Choroid plexus epithelial cell (primary cell): Measurements from ENCODE around the gene HLA-DPB1.

ENCODE experiments used
- DNase-seq: peaks from one replicate; pipeline ENCODE4 v3.0.0-alpha.2; 2010; ENCODE audit warnings: low read depth
- H3K4me3 ChIP-seq: 2 replicates; pipeline ENCODE4 v1.5.1; 2011; ENCODE audit warnings: low read depth, mild to moderate bottlenecking, control low read depth, low read length, moderate library complexity
- CTCF ChIP-seq: conservative IDR thresholded peaks from 2 replicates; pipeline ENCODE4 v1.5.1; 2011; ENCODE audit warnings: low read depth, mild to moderate bottlenecking, control low read depth, inconsistent platforms, low read length, moderate library complexity

The HLA-DPB1 gene

DNA sequence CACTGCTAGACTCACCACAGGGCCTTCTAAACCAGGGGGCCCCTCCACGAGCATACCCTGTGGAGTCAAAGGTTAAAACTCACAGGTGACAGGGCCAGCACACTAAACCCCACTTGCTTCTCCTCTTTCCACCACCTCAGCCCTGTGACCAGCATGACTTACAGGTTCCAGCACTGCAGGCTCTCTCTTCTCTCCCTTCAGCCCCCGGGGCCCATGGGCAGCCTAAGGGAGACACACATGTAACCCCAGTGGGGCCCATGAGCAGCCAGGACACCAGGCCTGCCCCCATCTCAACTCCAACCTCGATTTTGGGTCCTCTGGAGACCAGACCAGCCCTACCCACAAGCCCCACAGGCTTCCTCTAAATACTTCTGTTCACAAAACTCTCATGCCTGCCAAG, 28.0 kb downstream of the HLA-DPB1 start:
- no peak for DNase-seq
- H3K4me3 ChIP-seq, result no peak overlapping the region
- no peak for TF ChIP-seq CTCF

- DNase-seq, result no peak
- TF ChIP-seq CTCF, result no peak
- no peak overlapping the region for H3K4me3 ChIP-seq
Observed at GRCh38 chr6:33104887-33105286, 29.1 kb downstream of the HLA-DPB1 start.

DNA sequence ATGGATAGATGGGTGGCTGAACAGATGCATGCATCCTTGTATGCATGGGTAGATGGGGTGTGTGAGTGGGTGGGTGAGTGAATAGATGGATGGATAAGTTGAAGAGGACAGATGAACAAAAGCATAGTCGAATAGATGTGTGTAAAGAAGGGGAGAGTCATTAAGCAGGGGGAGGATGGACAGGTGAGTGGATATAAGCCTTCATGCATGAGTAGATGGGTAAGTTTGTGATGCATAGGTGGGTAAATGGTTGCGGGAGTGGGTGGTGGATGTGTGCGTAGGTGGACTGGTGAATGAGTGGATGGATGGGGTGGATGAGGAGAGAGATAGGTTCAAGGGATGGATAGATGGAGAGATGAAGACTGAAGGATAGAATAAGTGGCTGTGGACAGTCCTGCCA, 29.6 kb downstream of the HLA-DPB1 start:
- TF ChIP-seq CTCF, result no peak
- DNase-seq, result no peak
- H3K4me3 ChIP-seq, result no peak overlapping the region

DNA sequence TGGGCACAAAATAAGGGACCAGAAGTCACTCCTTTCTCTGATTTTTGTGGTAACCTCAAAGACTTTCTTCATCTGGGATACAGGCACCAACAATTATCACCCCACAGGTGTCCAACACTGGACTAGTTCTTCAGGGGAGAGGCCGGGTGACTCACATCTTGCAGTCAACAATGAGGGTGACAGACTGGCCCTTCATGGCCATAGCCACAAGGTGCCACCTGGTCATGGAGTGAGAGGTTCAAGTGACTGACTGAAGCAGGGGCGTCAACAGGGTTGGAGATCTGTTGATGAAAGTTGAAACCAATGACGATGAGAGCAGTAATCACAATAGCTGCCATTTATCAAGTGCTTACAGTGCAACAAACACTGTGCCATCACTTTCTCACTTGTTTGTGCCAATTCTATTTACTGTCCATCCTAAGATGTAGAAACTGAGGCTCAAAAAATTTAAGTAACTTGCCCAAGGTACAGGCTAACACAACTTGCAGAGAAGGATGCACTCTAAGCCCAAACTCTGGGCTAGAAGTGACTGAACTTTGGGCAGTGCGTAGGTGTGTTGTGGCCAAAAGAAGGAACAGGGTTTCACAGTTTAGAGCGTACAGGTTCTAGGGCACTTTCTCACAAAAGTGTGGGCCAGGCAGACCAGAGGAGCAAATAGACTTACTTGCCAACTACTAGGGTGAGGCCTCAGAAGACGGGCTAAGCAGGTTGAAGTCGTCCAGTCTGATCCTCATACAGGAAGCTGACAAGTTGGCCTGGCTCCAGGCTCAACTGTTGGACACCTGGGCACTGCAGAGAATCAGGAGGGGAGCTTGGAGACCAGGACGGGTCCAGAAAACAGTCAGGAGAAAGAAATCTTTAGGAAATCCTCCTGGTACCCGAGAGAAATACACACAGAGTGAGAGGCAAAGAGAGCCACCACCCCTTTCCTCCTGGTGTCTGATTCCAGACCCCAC, 30.4 kb downstream of the HLA-DPB1 start:
- DNase-seq, result no peak
- H3K4me3 ChIP-seq, result no peak overlapping the region
- TF ChIP-seq CTCF, result no peak

GRCh38 chr6:33107641-33108040, 31.9 kb downstream of the HLA-DPB1 start:
- no peak for DNase-seq
- no peak for TF ChIP-seq CTCF
- no peak overlapping the region for H3K4me3 ChIP-seq

DNA sequence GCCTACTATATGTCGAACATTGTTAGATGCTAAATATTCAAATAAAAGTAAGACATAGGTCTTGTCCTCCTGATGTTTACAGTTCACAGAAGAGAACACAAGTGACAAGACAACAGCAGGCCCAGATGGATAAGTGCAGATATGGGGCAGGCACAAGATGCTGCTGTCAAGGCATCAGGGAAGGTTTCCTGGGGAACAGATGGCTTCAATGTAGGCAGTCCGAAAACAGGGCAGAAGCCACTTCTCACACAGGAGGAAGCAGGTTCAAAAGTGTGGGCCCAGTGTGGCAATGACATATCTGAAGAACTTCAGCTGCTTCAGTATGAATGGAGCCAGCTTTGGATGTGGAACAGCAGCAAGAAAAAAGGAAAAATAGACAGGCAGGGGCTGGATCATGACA, 32.5 kb downstream of the HLA-DPB1 start:
- DNase-seq, result no peak
- TF ChIP-seq CTCF, result no peak
- no peak overlapping the region for H3K4me3 ChIP-seq

DNA sequence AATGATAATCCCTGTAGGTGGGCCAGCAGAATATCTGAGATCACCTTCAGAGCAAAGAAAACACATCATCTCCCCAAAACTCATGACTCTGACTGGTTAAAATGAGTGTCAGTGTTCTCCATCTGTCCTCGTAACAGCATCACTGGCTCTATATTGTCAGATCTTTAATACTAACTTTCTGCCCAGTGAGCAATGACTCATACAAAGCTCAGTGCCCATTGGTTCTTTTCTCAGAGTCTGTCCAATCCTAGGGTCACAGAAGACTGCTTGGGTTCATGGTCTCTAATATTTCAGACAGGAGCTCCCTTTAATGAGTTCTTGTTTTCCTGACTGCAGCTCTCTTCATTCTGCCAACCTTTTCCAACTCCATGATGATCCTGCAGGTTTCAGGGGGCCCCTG, 36.4 kb downstream of the HLA-DPB1 start:
- no peak overlapping the region for H3K4me3 ChIP-seq
- TF ChIP-seq CTCF, result no peak
- peak; percentile 75 for DNase-seq
